ENCODE results near the gene PLEKHB1. TPM values are rescaled to one million over a fixed set of nuclear protein-coding genes. Genes with fewer than 3 reads are reported as not detected.

PLEKHB1 gene
- total RNA-seq, 1 experiment from 2014 or later: 37.1 TPM

GRCh38 chr11:73633999-73634398 is 12.4 kb upstream of the PLEKHB1 start:
- no peak for DNase-seq
- no peaks in the 10 kb centered on the region for H3K23me2 ChIP-seq (ENCODE audit: insufficient read length, low read depth, low read length, poor library complexity, severe bottlenecking)
- H2BK12ac ChIP-seq (ENCODE audit: insufficient read length, low read depth, low read length): no peak overlapping the region
- H3K79me2 ChIP-seq (ENCODE audit: insufficient read depth, low read length): no peaks in the 10 kb centered on the region
- H2BK120ac ChIP-seq (ENCODE audit: low read depth, low read length, poor library complexity, severe bottlenecking): no peak overlapping the region
- Mint-ChIP-seq H3K4me1 (peaks cover 27% of the 10 kb centered on the region in 2 experiments), H3K36me3 (ENCODE audit: insufficient read depth in 1 of 3, low read depth in 3 of 3) (peaks cover 0 to 18% (median 2%) of the 10 kb centered on the region in 3 experiments; a peak in 3 of 7 replicates), H3K27ac (no peak overlapping the region), H3K9me3 (peaks cover 3 to 8% of the 10 kb centered on the region in 2 experiments), H3K4me3 (no peak overlapping the region), H3K27me3 (ENCODE audit: low read depth) (peaks cover 19% of the 10 kb centered on the region)
- no peak overlapping the region for H2BK5ac ChIP-seq (ENCODE audit: insufficient read length, low read length)
- H3K18ac ChIP-seq (ENCODE audit: insufficient read length, low read depth, low read length): no peak overlapping the region
- no peak overlapping the region for H3K27ac ChIP-seq (ENCODE audit: insufficient read length, low read depth, low read length)
- no peak overlapping the region for H3K9ac ChIP-seq (ENCODE audit: extremely low read depth, insufficient read length, low read length)
- H3K4me2 ChIP-seq (ENCODE audit: insufficient read depth, insufficient read length, low read length): no peak overlapping the region
- no peak overlapping the region for H3K56ac ChIP-seq (ENCODE audit: insufficient read length, low read depth, low read length)
- no peak overlapping the region for H2BK20ac ChIP-seq (ENCODE audit: low read depth, low read length, poor library complexity, severe bottlenecking)
- no peak overlapping the region for H3K23ac ChIP-seq (ENCODE audit: insufficient read length, low read depth, low read length)
- no peak overlapping the region for H4K91ac ChIP-seq (ENCODE audit: insufficient read length, low read depth, low read length)
- WGBS (ENCODE audit: extremely low coverage, insufficient read length, low lambda C conversion rate): no CpG with 5 or more reads among the region's 2 CpGs
- no peaks in the 10 kb centered on the region for H3K4me1 ChIP-seq (ENCODE audit: insufficient read depth, low read length)
- H3K4ac ChIP-seq (ENCODE audit: low read depth, low read length): no peak overlapping the region
- H3K14ac ChIP-seq (ENCODE audit: insufficient read depth, low read length): no peak overlapping the region
- no peak overlapping the region for H3T11ph ChIP-seq (ENCODE audit: low read length)
- H2AFZ ChIP-seq (ENCODE audit: low read length): no peak overlapping the region
- no peaks in the 10 kb centered on the region for H3K9me3 ChIP-seq (ENCODE audit: control insufficient read depth, low read depth, low read length)
- H4K8ac ChIP-seq (replicated peaks; ENCODE audit: insufficient read length, low read depth, low read length): no peak overlapping the region
- no peaks in the 10 kb centered on the region for H4K20me1 ChIP-seq (ENCODE audit: control insufficient read depth, insufficient read depth, insufficient read length)
- no peak for TF ChIP-seq CTCF (conservative IDR thresholded peaks at IDR 0.05)
- no peaks in the 10 kb centered on the region for H3K79me1 ChIP-seq (ENCODE audit: insufficient read depth, low read depth, low read length, poor library complexity, severe bottlenecking)
- H3K27me3 ChIP-seq (ENCODE audit: insufficient read depth, low read length): peaks cover 5% of the 10 kb centered on the region; the same call in 1 of the 2 replicates
- no peak overlapping the region for H4K5ac ChIP-seq (ENCODE audit: insufficient read length, low read depth, low read length)
- no peak overlapping the region for H2BK15ac ChIP-seq (ENCODE audit: low read depth, low read length)
- H2AK5ac ChIP-seq (ENCODE audit: insufficient read length, low read length): no peak overlapping the region

Data from H9 (cell line).